GM20431 (cell line): ENCODE measurements around the gene PCBP3.
"Not testable (repeated sequence)": the region's sequence is repeated elsewhere in the genome, so short reads cannot be mapped to it uniquely, and the experiment has no call there.

ENCODE experiments used
- in situ Hi-C: fragments of 300-500 bp; cut with MseI, MboI; formaldehyde crosslinking; loops from one replicate; pipeline ENCODE4 v1.15.0; 2020; ENCODE audit warnings: low sequenced_read_pairs; ENCODE audit not compliant: unreplicated experiment

Gene PCBP3

DNA sequence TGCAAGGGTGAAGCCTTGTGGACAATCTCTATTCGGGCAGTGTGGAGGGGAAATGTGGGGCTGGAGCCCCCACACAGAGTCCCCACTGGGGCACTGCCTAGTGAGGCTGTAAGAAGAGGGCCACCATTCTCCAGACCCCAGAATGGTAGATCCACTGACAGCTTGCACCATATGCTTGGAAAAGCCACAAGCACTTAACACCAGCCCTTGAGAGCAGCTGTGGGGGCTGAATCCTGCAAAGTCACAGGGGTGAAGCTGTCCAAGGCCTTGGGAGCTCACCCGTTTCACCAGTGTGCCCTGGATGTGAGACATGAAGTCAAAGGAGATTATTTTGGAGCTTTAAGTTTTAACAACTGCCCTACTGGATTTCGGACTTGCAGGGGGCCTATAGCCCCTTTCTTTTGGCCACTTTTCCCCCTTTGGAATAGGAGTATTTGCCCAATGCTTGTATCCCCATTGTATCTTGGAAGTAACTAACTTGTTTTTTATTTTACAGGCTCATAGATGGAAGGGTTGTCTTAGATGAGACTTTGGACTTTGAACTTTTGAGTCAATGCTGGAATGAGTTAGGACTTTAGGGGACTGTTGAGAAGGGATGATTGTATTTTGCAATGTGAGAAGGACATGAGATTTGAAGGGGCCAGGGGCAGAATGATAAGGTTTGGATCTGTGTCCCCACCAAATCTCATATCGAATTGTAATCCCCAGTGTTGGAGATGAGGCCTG is 321.7 kb downstream of the PCBP3 start:
- in situ Hi-C loops, result no loop called here

GRCh38 chr21:45966791-45967394 is 323.4 kb downstream of the PCBP3 start:
- in situ Hi-C loops, result no loop called here

- in situ Hi-C loops, result no loop called here
Measured at GRCh38 chr21:45969921-45970673, 326.6 kb downstream of the PCBP3 start.

DNA sequence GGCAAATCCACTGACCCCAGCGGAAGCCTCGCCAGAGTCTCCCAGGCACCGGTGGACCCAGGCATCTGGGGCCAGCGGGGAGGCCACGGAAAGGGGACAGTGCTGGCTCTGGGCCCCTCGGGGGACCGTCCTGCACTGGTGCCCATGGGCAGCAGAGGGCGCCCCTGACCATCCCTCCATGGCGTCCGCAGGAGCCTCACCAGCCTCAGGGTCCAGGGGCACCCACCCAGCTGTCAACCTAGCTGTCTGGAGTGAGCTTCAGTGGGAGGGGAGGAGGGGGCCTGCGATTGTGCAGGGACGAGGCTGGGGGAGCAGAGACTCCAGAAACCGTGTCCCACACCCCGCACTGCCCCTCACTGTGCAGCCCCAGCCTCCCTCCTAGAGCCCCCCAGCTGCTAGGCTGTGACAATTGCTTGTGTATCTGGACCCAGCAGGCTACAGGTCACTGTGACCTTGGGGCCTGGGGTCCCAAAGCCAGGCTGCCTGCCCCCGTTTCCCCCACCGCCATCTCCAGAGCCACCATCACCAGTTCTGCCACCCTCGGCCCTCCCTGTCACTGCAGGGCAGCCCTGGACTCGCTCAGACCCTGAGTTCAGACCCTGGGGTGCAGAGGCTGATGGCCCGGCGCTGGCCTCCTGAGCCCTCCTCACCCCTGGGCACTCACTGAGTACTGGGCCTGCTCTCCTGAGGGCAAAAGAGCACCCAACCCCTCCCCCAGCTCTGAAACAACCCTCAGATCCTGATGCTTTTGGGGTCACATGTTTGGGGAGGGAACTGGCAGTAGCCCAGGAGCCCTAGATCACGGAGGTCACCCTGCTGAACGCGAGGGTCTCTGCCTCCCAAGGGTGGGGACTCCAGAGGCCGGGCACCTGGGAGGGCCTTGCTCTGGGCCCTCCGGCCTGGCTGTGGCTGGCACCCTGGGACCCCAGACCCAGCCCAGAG is 327.4 kb downstream of the PCBP3 start:
- in situ Hi-C loops, result no loop called here

- in situ Hi-C loops, result no loop called here
Measured at GRCh38 chr21:45971616-45972352, 328.3 kb downstream of the PCBP3 start.

DNA sequence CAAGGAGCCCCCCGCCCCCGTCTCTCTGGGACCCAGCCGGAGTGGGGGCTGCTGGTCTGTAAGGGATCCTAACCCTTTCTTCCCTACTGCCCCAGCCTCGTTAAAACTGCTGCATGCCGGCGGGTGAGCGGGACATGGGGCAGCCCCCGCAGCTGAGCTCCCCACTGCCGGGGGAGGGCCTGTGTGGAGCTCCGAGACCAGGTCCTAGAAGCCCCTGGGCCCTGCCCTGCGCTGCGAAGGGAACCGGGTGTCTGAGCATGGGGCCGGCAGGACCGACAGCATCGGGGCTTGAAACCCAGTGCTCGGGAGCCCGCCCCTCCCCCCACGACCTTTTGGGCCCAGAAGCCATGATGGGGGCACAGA is 328.8 kb downstream of the PCBP3 start:
- in situ Hi-C loops, result no loop called here

GRCh38 chr21:45972716-45973474 is 329.4 kb downstream of the PCBP3 start:
- in situ Hi-C loops, result no loop called here

- in situ Hi-C loops, result no loop called here
Measured at GRCh38 chr21:45973475-45974072, 330.0 kb downstream of the PCBP3 start.

DNA sequence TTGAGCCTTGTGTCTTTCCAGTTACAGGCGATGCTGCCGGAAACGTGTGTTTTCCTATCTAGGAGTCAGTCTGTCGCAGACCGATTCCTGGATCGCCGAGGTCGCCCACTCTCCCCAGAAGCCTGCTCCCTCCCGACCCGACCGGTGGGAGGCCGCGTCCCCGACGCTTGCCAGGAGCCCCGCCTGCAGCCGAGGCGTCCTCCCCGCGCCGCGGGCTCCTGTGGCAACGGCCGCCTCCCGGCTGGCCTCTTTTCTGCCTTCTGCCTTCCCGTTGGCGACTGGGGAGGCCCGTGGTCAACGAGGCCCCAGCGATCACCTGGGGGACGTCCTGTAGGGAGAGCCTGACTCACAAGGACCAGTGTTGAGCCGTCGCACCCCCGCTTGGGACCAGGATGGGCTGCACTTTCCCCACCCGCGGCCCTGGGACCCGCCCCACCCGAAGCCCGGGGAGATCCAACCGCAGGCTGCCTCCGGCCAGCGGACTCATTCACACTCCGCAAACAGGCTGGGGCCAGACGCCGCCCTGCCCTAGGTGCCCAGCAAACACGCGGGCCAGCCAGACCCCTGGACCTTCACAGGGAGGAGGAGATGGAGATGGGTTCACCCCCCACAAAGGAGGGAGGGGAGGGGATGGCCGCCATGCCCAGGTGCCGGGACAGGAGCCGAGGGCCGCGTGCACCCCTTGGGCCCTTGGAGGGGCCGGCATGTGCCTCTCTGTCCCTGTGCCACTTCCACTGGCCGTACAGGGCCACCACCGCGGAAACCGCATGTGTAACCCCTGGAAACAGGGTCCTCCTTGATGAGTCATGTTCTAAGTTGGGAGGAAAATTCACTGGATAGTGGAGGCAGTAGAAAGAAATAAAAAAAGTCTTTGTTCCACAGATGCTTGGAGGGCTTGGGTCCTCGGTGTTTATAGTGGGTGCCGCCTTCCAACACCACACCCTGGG is 330.8 kb downstream of the PCBP3 start:
- in situ Hi-C loops, result no loop called here

DNA sequence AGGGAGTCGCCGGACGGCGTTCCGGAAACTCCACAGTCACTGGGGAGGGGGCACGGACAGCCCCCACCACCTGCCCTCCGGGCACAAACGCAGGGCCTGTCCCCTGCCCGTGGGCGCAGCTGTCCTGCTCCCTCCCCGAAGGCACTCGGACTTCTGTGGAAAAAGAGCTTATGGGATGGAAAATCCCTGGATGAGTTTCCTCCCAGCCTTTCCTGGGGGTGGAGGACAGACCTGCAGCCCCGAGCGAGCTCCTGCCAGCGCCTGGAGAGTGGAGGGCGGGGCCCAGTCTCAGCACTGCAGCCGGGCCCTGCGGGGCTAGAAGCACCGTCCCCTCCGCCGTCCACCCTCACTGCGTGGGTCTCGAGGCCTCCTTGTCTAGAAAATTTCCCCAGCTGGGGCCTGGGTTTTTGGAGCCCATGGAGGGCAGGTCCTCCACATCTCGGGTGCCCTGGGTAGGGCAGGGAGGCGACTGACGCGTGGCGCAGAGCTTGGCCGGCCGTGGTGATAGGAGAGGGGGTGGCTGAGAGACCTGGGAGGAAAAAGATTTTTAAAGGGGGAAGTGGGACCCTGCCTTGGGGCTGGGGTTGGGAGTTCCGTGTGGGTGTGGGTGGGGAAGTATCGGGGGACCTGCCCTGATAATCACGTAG is 331.6 kb downstream of the PCBP3 start:
- in situ Hi-C loops, result no loop called here

DNA sequence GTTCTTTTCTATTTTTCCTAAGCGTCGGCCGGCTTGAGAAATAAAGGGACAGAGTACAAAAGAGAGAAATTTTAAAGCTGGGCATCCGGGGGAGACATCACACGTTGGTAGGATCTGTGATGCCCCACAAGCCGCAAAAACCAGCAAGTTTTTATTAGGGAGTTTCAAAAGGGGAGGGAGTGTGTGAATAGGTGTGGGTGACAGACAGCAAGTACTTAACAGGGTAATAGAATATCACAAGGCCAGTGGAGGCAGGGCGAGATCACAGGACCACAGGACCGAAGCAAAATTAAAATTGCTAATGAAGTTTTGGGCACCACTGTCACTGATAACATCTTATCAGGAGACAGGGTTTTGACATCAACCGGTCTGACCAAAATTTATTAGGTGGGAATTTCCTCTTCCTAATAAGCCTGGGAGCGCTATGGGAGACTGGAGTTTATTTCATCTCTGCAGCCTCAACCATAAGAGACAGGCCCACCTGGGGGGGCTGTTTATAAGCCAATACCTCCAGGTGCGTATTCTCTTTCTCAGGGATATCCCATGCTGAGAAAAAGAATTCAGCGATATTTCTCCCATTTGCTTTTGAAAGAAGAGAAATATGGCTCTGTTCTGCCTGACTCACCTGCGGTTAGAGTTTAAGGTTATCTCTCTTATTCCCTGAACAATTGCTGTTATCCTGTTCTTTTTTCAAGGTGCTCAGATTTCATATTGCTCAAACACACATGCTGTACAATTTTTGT is 332.3 kb downstream of the PCBP3 start:
- in situ Hi-C loops, result not testable (repeated sequence)

GRCh38 chr21:45976701-45977311 is 333.3 kb downstream of the PCBP3 start:
- in situ Hi-C loops, result no loop called here

DNA sequence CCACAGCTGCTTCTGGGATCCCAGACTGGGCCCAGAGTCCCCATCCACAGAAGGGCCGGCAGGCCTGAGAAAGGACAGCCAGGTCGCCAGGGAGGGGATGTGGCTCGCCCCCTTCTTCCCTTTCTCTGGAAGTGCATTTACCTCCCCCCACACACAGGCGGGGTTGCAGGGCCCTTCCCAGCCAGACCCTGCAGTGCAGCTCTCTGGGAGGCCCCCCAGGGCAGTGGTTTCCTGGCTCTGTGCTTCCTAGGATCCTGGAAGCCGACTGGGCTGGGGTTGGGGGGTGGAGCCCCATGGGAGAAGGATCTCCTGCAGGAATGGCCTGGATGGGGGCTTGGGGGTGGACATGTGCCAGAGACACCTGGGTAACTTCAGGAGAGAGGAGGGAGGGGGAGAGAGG is 333.9 kb downstream of the PCBP3 start:
- in situ Hi-C loops, result no loop called here

DNA sequence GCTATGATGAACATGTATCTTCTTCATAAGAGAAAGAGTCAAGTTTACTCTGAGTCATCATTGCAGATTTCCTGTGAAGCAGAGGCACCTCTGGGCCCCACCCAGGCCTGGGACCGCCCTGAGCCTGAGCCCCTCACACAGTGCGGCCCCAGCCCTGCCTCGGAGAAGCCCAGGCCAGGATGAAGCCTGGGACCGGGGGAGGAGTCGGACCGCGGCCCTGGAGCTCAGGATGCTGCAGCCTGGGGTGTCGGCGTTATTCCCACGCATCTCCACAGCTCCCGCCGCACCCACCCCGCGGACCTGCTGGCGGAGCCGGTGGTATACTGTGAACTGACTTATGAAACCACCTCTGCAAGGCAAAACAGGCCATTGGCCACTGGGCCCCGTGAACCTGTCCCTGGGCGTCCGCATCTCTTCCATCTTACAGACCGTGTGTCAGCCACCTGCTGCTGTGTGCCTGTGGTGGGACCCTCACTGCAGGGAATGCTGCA is 335.7 kb downstream of the PCBP3 start:
- in situ Hi-C loops, result no loop called here

- in situ Hi-C loops, result no loop called here
Measured at GRCh38 chr21:45979651-45980050, 336.1 kb downstream of the PCBP3 start.

DNA sequence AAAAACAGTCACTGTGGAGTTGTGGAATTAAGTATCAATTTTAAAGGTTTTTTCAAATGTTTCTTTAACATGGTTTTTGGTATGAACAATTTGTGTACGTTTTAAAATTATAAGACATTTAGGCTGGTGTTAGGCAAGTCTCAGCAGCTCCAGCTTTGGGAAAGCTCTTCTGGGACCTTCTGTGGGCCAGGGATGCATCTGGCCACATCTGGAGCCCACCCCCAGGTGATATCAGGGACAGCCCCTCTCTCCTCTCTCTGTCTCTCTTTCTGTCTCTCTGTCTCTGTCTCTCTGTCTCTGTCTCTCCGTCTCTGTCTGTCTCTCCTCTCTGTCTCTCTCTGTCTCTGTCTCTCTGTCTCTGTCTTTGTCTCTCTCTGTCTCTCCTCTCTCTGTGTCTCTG is 336.7 kb downstream of the PCBP3 start:
- in situ Hi-C loops, result no loop called here
